H1 (cell line): ENCODE measurements around the gene MAML3. TPM values are rescaled to one million over a fixed set of nuclear protein-coding genes. Genes with fewer than 3 reads are reported as not detected.

Experiments
- ASH2L ChIP-seq: fragments of 200-600, 300-600 bp; sonication (generic); IDR thresholded peaks from one replicate; pipeline ENCODE4 v1.7.1; 2017; ENCODE audit warnings: low read length
- BRCA1 ChIP-seq: IDR thresholded peaks from 2 replicates; pipeline ENCODE4 v1.6.1; 2012; ENCODE audit warnings: low read depth, low read length, improper control_type of control experiment
- CTBP2 ChIP-seq: IDR thresholded peaks from 2 replicates; pipeline ENCODE4 v1.7.0; 2011; ENCODE audit warnings: borderline replicate concordance, mild to moderate bottlenecking, moderate library complexity, mixed read lengths, low read length; ENCODE audit not compliant: insufficient read depth, insufficient read length
- RAD21 ChIP-seq, 2 experiments: IDR thresholded peaks in 1 of 2; conservative IDR thresholded peaks in 1 of 2; 2 replicates each; pipeline ENCODE4 v1.6.1; 2011; ENCODE audit warnings: low read depth in 2 of 2, low read length in 2 of 2, improper control_type of control experiment in 1 of 2, inconsistent platforms in 1 of 2, mild to moderate bottlenecking in 1 of 2, moderate library complexity in 1 of 2
- RBBP5 ChIP-seq: IDR thresholded peaks from 2 replicates; pipeline ENCODE4 v1.7.1; 2012; ENCODE audit warnings: low read depth, mild to moderate bottlenecking, inconsistent platforms, low read length, moderate library complexity, borderline replicate concordance
- SAP30 ChIP-seq: fragments of 300-600 bp; sonication (generic); IDR thresholded peaks from 2 replicates; pipeline ENCODE4 v1.7.1; 2012; ENCODE audit warnings: low read length, moderate library complexity, mild to moderate bottlenecking, inconsistent platforms; ENCODE audit not compliant: insufficient read depth, insufficient replicate concordance
- SIN3A ChIP-seq, 2 experiments: IDR thresholded peaks in 1 of 2; conservative IDR thresholded peaks in 1 of 2; 2 replicates each; pipeline ENCODE4 v1.6.1; 2011 to 2012; ENCODE audit warnings: low read length in 2 of 2, improper control_type of control experiment in 1 of 2, low read depth in 1 of 2, mild to moderate bottlenecking in 1 of 2
- polyA plus RNA-seq, 7 experiments: library from polyadenylated mRNA; depleted of rRNA in 3 of 7; stranded (reverse) in 5 of 7; unstranded in 2 of 7; fragments of >200 nt in 5 of 7; fragments of 200-250 nt in 2 of 7; gene quantifications; 1 replicate in 5 of 7; 2 replicates in 1 of 7; 4 replicates in 1 of 7; pipeline versions ENCODE4 v1.2.1 to v1.2.3, GENCODE V29; 2011 to 2013; ENCODE audit warnings: missing spikeins in 2 of 7, mixed read lengths in 2 of 7
- total RNA-seq: library from RNA; stranded (reverse); fragmentation: NEBNext Ultra II Directional; extraction: Animal tissue kit (Norgen Biotek cat#: 25700); gene quantifications from 2 replicates; pipeline ENCODE4 v1.2.1, GENCODE V29; 2021
- TF ChIP-seq, protein P1 (sequence below): fragments of 300-600 bp; sonication (generic); IDR thresholded peaks from 2 replicates; pipeline ENCODE4 v1.7.1; 2012; ENCODE audit warnings: low read length, moderate library complexity, mild to moderate bottlenecking, inconsistent platforms; ENCODE audit not compliant: insufficient replicate concordance

Gene MAML3
- total and polyA plus RNA-seq, 2 of the 8 experiments (the other 6 are each of a cell fraction or from before 2014, with no cell fraction given), result 2.1 to 5.7 TPM

DNA sequence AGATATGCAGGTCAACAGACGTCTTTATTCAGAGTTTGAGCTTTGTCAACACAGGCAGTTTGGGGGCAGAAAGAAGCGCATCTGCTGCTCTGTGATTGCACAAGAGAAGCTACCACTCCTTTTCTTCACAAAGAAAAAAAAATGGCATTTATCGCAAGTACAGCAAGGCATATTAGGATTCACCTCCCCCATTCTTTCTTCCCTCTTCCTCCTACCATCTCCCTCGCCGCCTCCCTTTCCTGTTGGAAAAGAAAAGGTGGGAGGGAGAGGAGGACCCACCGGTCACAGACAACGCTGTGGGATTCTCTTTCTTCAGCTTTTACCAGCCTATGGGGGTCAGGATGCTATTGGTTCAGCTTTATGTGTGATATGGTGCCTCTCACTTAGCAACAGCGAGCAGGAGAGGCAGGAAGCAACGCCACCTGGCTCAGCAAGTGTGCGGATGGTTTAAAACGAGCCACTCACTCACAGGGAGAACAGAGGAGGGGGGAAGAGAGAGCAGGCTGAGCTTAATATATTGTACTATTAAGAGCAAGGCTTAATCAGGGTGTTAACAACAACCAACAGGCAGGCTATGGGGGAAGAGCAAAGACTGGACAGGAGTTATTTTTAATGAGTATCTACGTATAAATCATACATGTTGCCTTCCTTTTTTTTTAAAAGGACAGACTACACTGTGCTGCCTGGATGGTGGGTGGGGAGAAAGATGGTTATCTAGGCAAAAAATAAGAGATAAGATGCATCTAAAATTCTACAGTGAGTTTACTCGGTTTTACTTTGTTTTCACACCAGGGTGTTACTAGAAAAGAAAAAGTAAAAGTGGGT is 104.7 kb downstream of the MAML3 start (continued):
- TF ChIP-seq, protein P1, sequence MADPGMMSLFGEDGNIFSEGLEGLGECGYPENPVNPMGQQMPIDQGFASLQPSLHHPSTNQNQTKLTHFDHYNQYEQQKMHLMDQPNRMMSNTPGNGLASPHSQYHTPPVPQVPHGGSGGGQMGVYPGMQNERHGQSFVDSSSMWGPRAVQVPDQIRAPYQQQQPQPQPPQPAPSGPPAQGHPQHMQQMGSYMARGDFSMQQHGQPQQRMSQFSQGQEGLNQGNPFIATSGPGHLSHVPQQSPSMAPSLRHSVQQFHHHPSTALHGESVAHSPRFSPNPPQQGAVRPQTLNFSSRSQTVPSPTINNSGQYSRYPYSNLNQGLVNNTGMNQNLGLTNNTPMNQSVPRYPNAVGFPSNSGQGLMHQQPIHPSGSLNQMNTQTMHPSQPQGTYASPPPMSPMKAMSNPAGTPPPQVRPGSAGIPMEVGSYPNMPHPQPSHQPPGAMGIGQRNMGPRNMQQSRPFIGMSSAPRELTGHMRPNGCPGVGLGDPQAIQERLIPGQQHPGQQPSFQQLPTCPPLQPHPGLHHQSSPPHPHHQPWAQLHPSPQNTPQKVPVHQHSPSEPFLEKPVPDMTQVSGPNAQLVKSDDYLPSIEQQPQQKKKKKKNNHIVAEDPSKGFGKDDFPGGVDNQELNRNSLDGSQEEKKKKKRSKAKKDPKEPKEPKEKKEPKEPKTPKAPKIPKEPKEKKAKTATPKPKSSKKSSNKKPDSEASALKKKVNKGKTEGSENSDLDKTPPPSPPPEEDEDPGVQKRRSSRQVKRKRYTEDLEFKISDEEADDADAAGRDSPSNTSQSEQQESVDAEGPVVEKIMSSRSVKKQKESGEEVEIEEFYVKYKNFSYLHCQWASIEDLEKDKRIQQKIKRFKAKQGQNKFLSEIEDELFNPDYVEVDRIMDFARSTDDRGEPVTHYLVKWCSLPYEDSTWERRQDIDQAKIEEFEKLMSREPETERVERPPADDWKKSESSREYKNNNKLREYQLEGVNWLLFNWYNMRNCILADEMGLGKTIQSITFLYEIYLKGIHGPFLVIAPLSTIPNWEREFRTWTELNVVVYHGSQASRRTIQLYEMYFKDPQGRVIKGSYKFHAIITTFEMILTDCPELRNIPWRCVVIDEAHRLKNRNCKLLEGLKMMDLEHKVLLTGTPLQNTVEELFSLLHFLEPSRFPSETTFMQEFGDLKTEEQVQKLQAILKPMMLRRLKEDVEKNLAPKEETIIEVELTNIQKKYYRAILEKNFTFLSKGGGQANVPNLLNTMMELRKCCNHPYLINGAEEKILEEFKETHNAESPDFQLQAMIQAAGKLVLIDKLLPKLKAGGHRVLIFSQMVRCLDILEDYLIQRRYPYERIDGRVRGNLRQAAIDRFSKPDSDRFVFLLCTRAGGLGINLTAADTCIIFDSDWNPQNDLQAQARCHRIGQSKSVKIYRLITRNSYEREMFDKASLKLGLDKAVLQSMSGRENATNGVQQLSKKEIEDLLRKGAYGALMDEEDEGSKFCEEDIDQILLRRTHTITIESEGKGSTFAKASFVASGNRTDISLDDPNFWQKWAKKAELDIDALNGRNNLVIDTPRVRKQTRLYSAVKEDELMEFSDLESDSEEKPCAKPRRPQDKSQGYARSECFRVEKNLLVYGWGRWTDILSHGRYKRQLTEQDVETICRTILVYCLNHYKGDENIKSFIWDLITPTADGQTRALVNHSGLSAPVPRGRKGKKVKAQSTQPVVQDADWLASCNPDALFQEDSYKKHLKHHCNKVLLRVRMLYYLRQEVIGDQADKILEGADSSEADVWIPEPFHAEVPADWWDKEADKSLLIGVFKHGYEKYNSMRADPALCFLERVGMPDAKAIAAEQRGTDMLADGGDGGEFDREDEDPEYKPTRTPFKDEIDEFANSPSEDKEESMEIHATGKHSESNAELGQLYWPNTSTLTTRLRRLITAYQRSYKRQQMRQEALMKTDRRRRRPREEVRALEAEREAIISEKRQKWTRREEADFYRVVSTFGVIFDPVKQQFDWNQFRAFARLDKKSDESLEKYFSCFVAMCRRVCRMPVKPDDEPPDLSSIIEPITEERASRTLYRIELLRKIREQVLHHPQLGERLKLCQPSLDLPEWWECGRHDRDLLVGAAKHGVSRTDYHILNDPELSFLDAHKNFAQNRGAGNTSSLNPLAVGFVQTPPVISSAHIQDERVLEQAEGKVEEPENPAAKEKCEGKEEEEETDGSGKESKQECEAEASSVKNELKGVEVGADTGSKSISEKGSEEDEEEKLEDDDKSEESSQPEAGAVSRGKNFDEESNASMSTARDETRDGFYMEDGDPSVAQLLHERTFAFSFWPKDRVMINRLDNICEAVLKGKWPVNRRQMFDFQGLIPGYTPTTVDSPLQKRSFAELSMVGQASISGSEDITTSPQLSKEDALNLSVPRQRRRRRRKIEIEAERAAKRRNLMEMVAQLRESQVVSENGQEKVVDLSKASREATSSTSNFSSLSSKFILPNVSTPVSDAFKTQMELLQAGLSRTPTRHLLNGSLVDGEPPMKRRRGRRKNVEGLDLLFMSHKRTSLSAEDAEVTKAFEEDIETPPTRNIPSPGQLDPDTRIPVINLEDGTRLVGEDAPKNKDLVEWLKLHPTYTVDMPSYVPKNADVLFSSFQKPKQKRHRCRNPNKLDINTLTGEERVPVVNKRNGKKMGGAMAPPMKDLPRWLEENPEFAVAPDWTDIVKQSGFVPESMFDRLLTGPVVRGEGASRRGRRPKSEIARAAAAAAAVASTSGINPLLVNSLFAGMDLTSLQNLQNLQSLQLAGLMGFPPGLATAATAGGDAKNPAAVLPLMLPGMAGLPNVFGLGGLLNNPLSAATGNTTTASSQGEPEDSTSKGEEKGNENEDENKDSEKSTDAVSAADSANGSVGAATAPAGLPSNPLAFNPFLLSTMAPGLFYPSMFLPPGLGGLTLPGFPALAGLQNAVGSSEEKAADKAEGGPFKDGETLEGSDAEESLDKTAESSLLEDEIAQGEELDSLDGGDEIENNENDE, result no peak
- peak; percentile 30 to 36 for TF ChIP-seq RAD21 (IDR thresholded peaks at IDR 0.05 in 1 of 2, conservative IDR thresholded peaks at IDR 0.05 in 1 of 2; ENCODE audit: low read depth in 2 of 2, low read length in 2 of 2)
- peak; percentile 67; the same call in 1 of the 2 replicates for TF ChIP-seq RBBP5
- TF ChIP-seq BRCA1, result no peak
- no peak for TF ChIP-seq SIN3A (conservative IDR thresholded peaks at IDR 0.05 in 1 of 2, IDR thresholded peaks at IDR 0.05 in 1 of 2; ENCODE audit: low read depth in 1 of 2, low read length in 2 of 2)
- peak; percentile 69 for TF ChIP-seq ASH2L
- no peak for TF ChIP-seq CTBP2
- no peak for TF ChIP-seq SAP30
